IMR-90 (cell line): ENCODE data around the gene PODXL2. TPM values are rescaled to one million over a fixed set of nuclear protein-coding genes. Genes with fewer than 3 reads are reported as not detected.

Experiments
- ATAC-seq: fragments of 200-7000 bp; cut with Tn5 transposase; 2 replicates; pipeline ENCODE4 v1.9.1; 2020; ENCODE audit warnings: low read depth, mild to moderate bottlenecking, moderate library complexity
- BruUV-seq: library from RNA; stranded (reverse); fragments of 400-500 nt; replicated peaks from 2 replicates; lab custom pipeline; 2021; lab: Mats Ljungman, UMichigan
- CTCF ChIA-PET: fragments of 300-600 bp; formaldehyde crosslinking; extraction: SDS; loops from one replicate; lab custom pipeline; 2021; ENCODE audit warnings: antibody characterized with exemption; lab: Yijun Ruan, JAX
- POLR2A ChIA-PET: fragments of 300-600 bp; sonication (Branson Sonifier 250); formaldehyde crosslinking; loops from one replicate; lab custom pipeline; 2022; ENCODE audit warnings: antibody characterized with exemption; ENCODE audit not compliant: unreplicated experiment; lab: Charles Lee
- DNase-seq: peaks from one replicate; pipeline ENCODE4 v3.0.0; 2013
- H2AFZ ChIP-seq: replicated peaks from 2 replicates; pipeline ENCODE3; 2013; ENCODE audit warnings: low read length, mild to moderate bottlenecking; ENCODE audit not compliant: poor library complexity
- H2AK5ac ChIP-seq: 2 replicates; pipeline ENCODE4 v1.6.1; 2013; ENCODE audit warnings: low read depth, low read length, inconsistent platforms
- H2AK9ac ChIP-seq: replicated peaks from 2 replicates; pipeline ENCODE3; 2013; ENCODE audit warnings: mild to moderate bottlenecking, low read depth, low read length, moderate library complexity; ENCODE audit not compliant: poor library complexity
- H2BK120ac ChIP-seq: 2 replicates; pipeline ENCODE4 v1.6.1; 2013; ENCODE audit warnings: low read depth, low read length, inconsistent platforms
- H2BK15ac ChIP-seq: 3 replicates; pipeline ENCODE4 v1.6.1; 2013; ENCODE audit warnings: low read depth, low read length, inconsistent platforms
- H2BK20ac ChIP-seq: 2 replicates; pipeline ENCODE4 v1.6.1; 2013; ENCODE audit warnings: low read depth, mild to moderate bottlenecking, inconsistent platforms, low read length, moderate library complexity
- H2BK5ac ChIP-seq: 2 replicates; pipeline ENCODE4 v1.6.1; 2013; ENCODE audit warnings: mild to moderate bottlenecking, low read depth, low read length, inconsistent platforms; ENCODE audit not compliant: poor library complexity, severe bottlenecking
- H3K14ac ChIP-seq: replicated peaks from 2 replicates; pipeline ENCODE4 v1.6.1; 2013; ENCODE audit warnings: low read depth, low read length, inconsistent platforms
- H3K18ac ChIP-seq: 2 replicates; pipeline ENCODE4 v1.6.1; 2013; ENCODE audit warnings: low read depth, low read length, control low read depth
- H3K23ac ChIP-seq: 2 replicates; pipeline ENCODE4 v1.6.1; 2013; ENCODE audit warnings: low read depth, low read length, inconsistent platforms
- H3K27ac ChIP-seq: 2 replicates; pipeline ENCODE4 v1.5.1; 2013; ENCODE audit warnings: mild to moderate bottlenecking, control low read depth, low read length; ENCODE audit not compliant: insufficient read depth
- H3K27me3 ChIP-seq: 2 replicates; pipeline ENCODE4 v1.6.1; 2013; ENCODE audit warnings: low read length; ENCODE audit not compliant: control insufficient read depth, insufficient read depth
- H3K36me3 ChIP-seq: 2 replicates; pipeline ENCODE4 v1.6.1; 2013; ENCODE audit warnings: low read length, mixed read lengths; ENCODE audit not compliant: control insufficient read depth, insufficient read depth
- H3K4ac ChIP-seq: 2 replicates; pipeline ENCODE4 v1.6.1; 2013; ENCODE audit warnings: low read depth, low read length, inconsistent platforms
- H3K4me1 ChIP-seq: 2 replicates; pipeline ENCODE4 v1.6.1; 2013; ENCODE audit warnings: low read length, mixed read lengths; ENCODE audit not compliant: control insufficient read depth, insufficient read depth
- H3K4me2 ChIP-seq: 2 replicates; pipeline ENCODE4 v1.6.1; 2013; ENCODE audit warnings: low read depth, mild to moderate bottlenecking, control low read depth, low read length, moderate library complexity
- H3K4me3 ChIP-seq: 2 replicates; pipeline ENCODE4 v1.5.1; 2013; ENCODE audit warnings: low read depth, mild to moderate bottlenecking, control low read depth, low read length, moderate library complexity; ENCODE audit not compliant: insufficient read depth
- H3K56ac ChIP-seq: 2 replicates; pipeline ENCODE4 v1.6.1; 2013; ENCODE audit warnings: low read length, inconsistent platforms; ENCODE audit not compliant: insufficient read depth; ENCODE audit errors: extremely low read depth
- H3K79me1 ChIP-seq, 2 experiments: 2 replicates each; pipeline ENCODE4 v1.6.1; 2013; ENCODE audit warnings: low read length in 2 of 2, inconsistent platforms in 1 of 2, low read depth in 1 of 2
- H3K9ac ChIP-seq: 2 replicates; pipeline ENCODE4 v1.6.1; 2013; ENCODE audit warnings: low read depth, low read length, control low read depth
- H3K9me1 ChIP-seq: 2 replicates; pipeline ENCODE4 v1.6.1; 2013; ENCODE audit warnings: low read length, inconsistent platforms; ENCODE audit not compliant: insufficient read depth
- H3K9me3 ChIP-seq: 2 replicates; pipeline ENCODE4 v1.6.1; 2013; ENCODE audit warnings: low read length; ENCODE audit not compliant: control insufficient read depth, insufficient read depth
- H4K20me1 ChIP-seq: 2 replicates; pipeline ENCODE4 v1.6.1; 2013; ENCODE audit warnings: low read length, inconsistent platforms; ENCODE audit not compliant: insufficient read depth
- H4K5ac ChIP-seq: 2 replicates; pipeline ENCODE4 v1.6.1; 2013; ENCODE audit warnings: mild to moderate bottlenecking, low read depth, low read length, control low read depth
- H4K8ac ChIP-seq, 2 experiments: 2 replicates each; pipeline ENCODE4 v1.6.1; 2013; ENCODE audit warnings: low read depth in 2 of 2, low read length in 2 of 2, control low read depth in 1 of 2, inconsistent platforms in 1 of 2
- H4K91ac ChIP-seq: 2 replicates; pipeline ENCODE4 v1.6.1; 2013; ENCODE audit warnings: low read depth, low read length, inconsistent platforms; ENCODE audit not compliant: insufficient read depth
- MAZ ChIP-seq: IDR thresholded peaks from 2 replicates; pipeline ENCODE4 v1.6.1; 2012; ENCODE audit warnings: low read depth, mild to moderate bottlenecking, low read length, improper control_type of control experiment, moderate library complexity, borderline replicate concordance
- USF2 ChIP-seq: fragments of 150-350 bp; IDR thresholded peaks from 2 replicates; pipeline ENCODE4 v1.6.1; 2017; ENCODE audit warnings: mild to moderate bottlenecking, antibody characterized with exemption, low read length, low read depth
- WGBS, 2 experiments: methylation state at CpG; one replicate each; pipeline versions ENCODE4 v1.1.5 to v1.1.7; 2013; ENCODE audit warnings: missing lambda C conversion rate in 2 of 2; ENCODE audit not compliant: insufficient read length in 1 of 2; ENCODE audit errors: extremely low coverage in 2 of 2; 5-methylcytosine and 5-hydroxymethylcytosine counted together
- dilution Hi-C: fragments of 300-500 bp; cut with HindIII; formaldehyde crosslinking; loops from one replicate; pipeline ENCODE4 v1.14.3; 2018; ENCODE audit warnings: low sequenced_read_pairs; ENCODE audit not compliant: unreplicated experiment
- in situ Hi-C: fragments of 300-500 bp; cut with MboI; formaldehyde crosslinking; loops from 3 replicates; pipeline ENCODE4 v1.14.3; 2019; ENCODE audit warnings: low sequenced_read_pairs, inconsistent platforms, mixed read lengths
- intact Hi-C: fragments of 100-400 bp; cut with micrococcal nuclease; formaldehyde crosslinking; loops from 2 replicates; pipeline ENCODE4 v1.10.0; 2022
- polyA plus RNA-seq, 3 experiments: library from polyadenylated mRNA; depleted of rRNA; stranded (reverse); fragments of >200 nt; gene quantifications; 2 replicates each; pipeline ENCODE4 v1.2.3, GENCODE V29; 2012; ENCODE audit warnings: low replicate concordance in 1 of 3
- total RNA-seq: library from RNA; depleted of rRNA; stranded (reverse); fragments of >200 nt; gene quantifications from 2 replicates; pipeline ENCODE4 v1.2.3, GENCODE V29; 2012

Gene PODXL2
- total and polyA plus RNA-seq, 2 of the 4 experiments (the other 2 are of a cell fraction) = 1.6 to 5.4 TPM

- no peak for TF ChIP-seq MAZ
These were observed 2.1 kb downstream of the PODXL2 start (continued) for GRCh38 chr3:127630811-127631714.

- no peak overlapping the region for H3K14ac ChIP-seq
- H2AFZ ChIP-seq = no peak overlapping the region
- no peak overlapping the region for H3K23ac ChIP-seq
- H3K27ac ChIP-seq = no peak overlapping the region
- H3K4me2 ChIP-seq = no peak overlapping the region
- no peak overlapping the region for H4K8ac ChIP-seq
- H3K9me1 ChIP-seq = peaks cover 9% of the 10 kb centered on the region
- H3K4me3 ChIP-seq = no peak overlapping the region
- no CpG with 5 or more reads among the region's 8 CpGs for WGBS, 2 experiments
- H4K5ac ChIP-seq = no peak overlapping the region
- H4K20me1 ChIP-seq = peaks cover 10% of the 10 kb centered on the region; the same call in 1 of the 2 replicates
- no peak overlapping the region for H3K4ac ChIP-seq
- no peak overlapping the region for H2AK5ac ChIP-seq
- peaks cover 3% of the 10 kb centered on the region; the same call in 1 of the 2 replicates for H3K4me1 ChIP-seq
- no peak overlapping the region for H2BK15ac ChIP-seq
- dilution Hi-C loops (no loop called here), intact Hi-C loops (no loop called here), in situ Hi-C loops (no loop called here)
- H2BK20ac ChIP-seq = no peak overlapping the region
- H3K27me3 ChIP-seq = peaks cover 53% of the 10 kb centered on the region
- 0 out of 2 replicates have a peak, but pooled peaks cover 2% of the 10 kb centered on the region for H3K9me3 ChIP-seq
- no peak overlapping the region for H2BK5ac ChIP-seq
- no TSS peak for BruUV-seq
- H3K9ac ChIP-seq = no peak overlapping the region
- DNase-seq (no peak), ATAC-seq (no peak)
- H3K79me1 ChIP-seq = no peaks in the 10 kb centered on the region
- ChIA-PET POLR2A (no interaction called here), CTCF (no interaction called here)
- H2AK9ac ChIP-seq = no peak overlapping the region
- no peak overlapping the region for H3K18ac ChIP-seq
- TF ChIP-seq MAZ = no peak
- no peak for TF ChIP-seq USF2
- no peak overlapping the region for H3K56ac ChIP-seq
- no peak overlapping the region for H4K91ac ChIP-seq
- H3K36me3 ChIP-seq = no peaks in the 10 kb centered on the region
- no peak overlapping the region for H2BK120ac ChIP-seq
These were observed 3.2 kb downstream of the PODXL2 start for GRCh38 chr3:127632035-127632820.
